ENCODE results near the gene CCDC107.

Gene CCDC107

GRCh38 chr9:35675732-35676392, 17.8 kb downstream of the CCDC107 start (continued):
- TF ChIP-seq ZBTB10 (tag by site-specific recombination; IDR thresholded peaks at IDR 0.05) (no peak), KLF8 (tag by site-specific recombination; IDR thresholded peaks at IDR 0.05) (no peak)

GRCh38 chr9:35679091-35679490, 21.0 kb downstream of the CCDC107 start:
- H3K4me3 ChIP-seq (ENCODE audit: low read depth, low read length): no peak overlapping the region
- POLR2A ChIA-PET: no interaction called here
- no peaks in the 10 kb centered on the region for H3K9me3 ChIP-seq (ENCODE audit: control insufficient read depth, insufficient read depth, low read depth, low read length)
- TF ChIP-seq ZSCAN18 (tag by site-specific recombination; IDR thresholded peaks at IDR 0.05) (no peak), ZNF626 (tag by site-specific recombination; IDR thresholded peaks at IDR 0.05) (no peak), ZNF837 (tag by site-specific recombination; IDR thresholded peaks at IDR 0.05) (no peak), ZNF16 (tag by site-specific recombination; IDR thresholded peaks at IDR 0.05; ENCODE audit: low read depth) (no peak), IKZF3 (tag by site-specific recombination; IDR thresholded peaks at IDR 0.05) (no peak), ZBTB1 (tag by site-specific recombination; IDR thresholded peaks at IDR 0.05) (no peak), ZNF24 (tag by site-specific recombination; IDR thresholded peaks at IDR 0.05) (no peak), ZNF214 (tag by site-specific recombination; IDR thresholded peaks at IDR 0.05; ENCODE audit: borderline replicate concordance) (no peak), KLF17 (tag by site-specific recombination; IDR thresholded peaks at IDR 0.05) (no peak), ZNF830 (tag by site-specific recombination; IDR thresholded peaks at IDR 0.05; ENCODE audit: low read depth) (no peak), ZBTB11 (tag by site-specific recombination; conservative IDR thresholded peaks at IDR 0.05; ENCODE audit: low read depth) (no peak), ZNF529 (tag by site-specific recombination; IDR thresholded peaks at IDR 0.05; ENCODE audit: insufficient replicate concordance) (no peak), ZBTB20 (tag by site-specific recombination; IDR thresholded peaks at IDR 0.05) (no peak), ZNF112 (tag by site-specific recombination; IDR thresholded peaks at IDR 0.05) (no peak)
- H3K36me3 ChIP-seq (ENCODE audit: control insufficient read depth in 2 of 2, insufficient read depth in 1 of 2, low read length in 2 of 2): peaks cover 0 to 17% of the 10 kb centered on the region in 2 experiments; a peak in 1 of 3 replicates
- no peaks in the 10 kb centered on the region for H3K4me1 ChIP-seq (ENCODE audit: control insufficient read depth, insufficient read depth, low read length)
- H3K27ac ChIP-seq (ENCODE audit: extremely low read depth, low read depth, low read length): no peak overlapping the region
- CTCF ChIA-PET: interaction anchor here (0.6 to 1.6 kb wide), 2 partner anchors 12 to 17 kb away, joined by 3 to 14 read pairs; no protein-coding TSS in a partner anchor

All from HEK293 (cell line).